Measurements from ENCODE around the gene ZC3HAV1L.

Gene ZC3HAV1L

GRCh38 chr7:139049936-139050335, 14.1 kb upstream of the ZC3HAV1L start:
- Histone ChIP-seq H4K20me1 (ENCODE audit: control insufficient read depth, insufficient read depth, low read depth, low read length) (no peaks in the 10 kb centered on the region), H3K79me2 (ENCODE audit: control insufficient read depth, low read length) (no peaks in the 10 kb centered on the region), H3K27me3 (ENCODE audit: control insufficient read depth, low read length) (no peaks in the 10 kb centered on the region), H3K27ac (ENCODE audit: low read depth, low read length) (no peak overlapping the region), H3K36me3 (ENCODE audit: control insufficient read depth, low read length) (peaks cover 60% of the 10 kb centered on the region), H3K4me3 (ENCODE audit: low read length) (no peak overlapping the region), H3K9me3 (ENCODE audit: control insufficient read depth, insufficient read depth, low read length) (no peaks in the 10 kb centered on the region), H3K9me2 (replicated peaks; ENCODE audit: control insufficient read depth, low read length) (no peaks in the 10 kb centered on the region), H3K4me1 (ENCODE audit: control insufficient read depth, low read length) (no peaks in the 10 kb centered on the region), H3K4me2 (ENCODE audit: low read length) (no peak overlapping the region), H3F3A (ENCODE audit: control insufficient read depth, insufficient read depth) (peaks cover 2% of the 10 kb centered on the region; the same call in 1 of the 2 replicates)
- TF ChIP-seq CTCF (IDR thresholded peaks at IDR 0.05; ENCODE audit: low read depth, low read length, poor library complexity, severe bottlenecking) (no peak), EZH2phosphoT487 (IDR thresholded peaks at IDR 0.05; ENCODE audit: borderline replicate concordance, low read length) (no peak)

GRCh38 chr7:139049111-139049510, 13.3 kb upstream of the ZC3HAV1L start:
- H3K4me1 ChIP-seq (ENCODE audit: control insufficient read depth, low read length) = peaks cover 7% of the 10 kb centered on the region
- H3K27me3 ChIP-seq (ENCODE audit: control insufficient read depth, low read length) = no peaks in the 10 kb centered on the region

GRCh38 chr7:139047970-139048369, 12.1 kb upstream of the ZC3HAV1L start:
- Histone ChIP-seq H3F3A (ENCODE audit: control insufficient read depth, insufficient read depth) (peaks cover 4% of the 10 kb centered on the region; the same call in 1 of the 2 replicates), H4K20me1 (ENCODE audit: control insufficient read depth, insufficient read depth, low read depth, low read length) (no peaks in the 10 kb centered on the region), H3K27me3 (ENCODE audit: control insufficient read depth, low read length) (no peaks in the 10 kb centered on the region), H3K79me2 (ENCODE audit: control insufficient read depth, low read length) (no peaks in the 10 kb centered on the region), H3K36me3 (ENCODE audit: control insufficient read depth, low read length) (peaks cover 43% of the 10 kb centered on the region), H3K9me3 (ENCODE audit: control insufficient read depth, insufficient read depth, low read length) (no peaks in the 10 kb centered on the region), H3K4me2 (ENCODE audit: low read length) (no peak overlapping the region), H3K4me1 (ENCODE audit: control insufficient read depth, low read length) (peaks cover 11% of the 10 kb centered on the region), H3K27ac (ENCODE audit: low read depth, low read length) (no peak overlapping the region), H3K4me3 (ENCODE audit: low read length) (no peak overlapping the region), H3K9me2 (replicated peaks; ENCODE audit: control insufficient read depth, low read length) (no peaks in the 10 kb centered on the region)
- TF ChIP-seq CTCF (IDR thresholded peaks at IDR 0.05; ENCODE audit: low read depth, low read length, poor library complexity, severe bottlenecking) (no peak), EZH2phosphoT487 (IDR thresholded peaks at IDR 0.05; ENCODE audit: borderline replicate concordance, low read length) (no peak)

More at GRCh38 chr7:139049111-139049510, 13.3 kb upstream of the ZC3HAV1L start:
- Histone ChIP-seq H3K79me2 (ENCODE audit: control insufficient read depth, low read length) (no peaks in the 10 kb centered on the region), H3F3A (ENCODE audit: control insufficient read depth, insufficient read depth) (peaks cover 4% of the 10 kb centered on the region; the same call in 1 of the 2 replicates), H3K9me2 (replicated peaks; ENCODE audit: control insufficient read depth, low read length) (no peaks in the 10 kb centered on the region), H3K4me3 (ENCODE audit: low read length) (no peak overlapping the region), H3K36me3 (ENCODE audit: control insufficient read depth, low read length) (peaks cover 53% of the 10 kb centered on the region), H3K9me3 (ENCODE audit: control insufficient read depth, insufficient read depth, low read length) (no peaks in the 10 kb centered on the region), H3K27ac (ENCODE audit: low read depth, low read length) (no peak overlapping the region), H4K20me1 (ENCODE audit: control insufficient read depth, insufficient read depth, low read depth, low read length) (no peaks in the 10 kb centered on the region), H3K4me2 (ENCODE audit: low read length) (no peak overlapping the region)
- TF ChIP-seq EZH2phosphoT487 (IDR thresholded peaks at IDR 0.05; ENCODE audit: borderline replicate concordance, low read length) (no peak), CTCF (IDR thresholded peaks at IDR 0.05; ENCODE audit: low read depth, low read length, poor library complexity, severe bottlenecking) (no peak)

Data from DOHH2 (cell line).